IMR-90 (cell line): Measurements from ENCODE around the gene DSE. TPM values are rescaled to one million over a fixed set of nuclear protein-coding genes. Genes with fewer than 3 reads are reported as not detected.

Experiments
- ATAC-seq: fragments of 200-7000 bp; cut with Tn5 transposase; 2 replicates; pipeline ENCODE4 v1.9.1; 2020; ENCODE audit warnings: low read depth, mild to moderate bottlenecking, moderate library complexity
- BruUV-seq: library from RNA; stranded (reverse); fragments of 400-500 nt; replicated peaks from 2 replicates; lab custom pipeline; 2021; lab: Mats Ljungman, UMichigan
- CTCF ChIA-PET: fragments of 300-600 bp; formaldehyde crosslinking; extraction: SDS; loops from one replicate; lab custom pipeline; 2021; ENCODE audit warnings: antibody characterized with exemption; lab: Yijun Ruan, JAX
- POLR2A ChIA-PET: fragments of 300-600 bp; sonication (Branson Sonifier 250); formaldehyde crosslinking; loops from one replicate; lab custom pipeline; 2022; ENCODE audit warnings: antibody characterized with exemption; ENCODE audit not compliant: unreplicated experiment; lab: Charles Lee
- DNase-seq: peaks from one replicate; pipeline ENCODE4 v3.0.0; 2013
- H2AFZ ChIP-seq: replicated peaks from 2 replicates; pipeline ENCODE3; 2013; ENCODE audit warnings: low read length, mild to moderate bottlenecking; ENCODE audit not compliant: poor library complexity
- H2AK5ac ChIP-seq: 2 replicates; pipeline ENCODE4 v1.6.1; 2013; ENCODE audit warnings: low read depth, low read length, inconsistent platforms
- H2AK9ac ChIP-seq: replicated peaks from 2 replicates; pipeline ENCODE3; 2013; ENCODE audit warnings: mild to moderate bottlenecking, low read depth, low read length, moderate library complexity; ENCODE audit not compliant: poor library complexity
- H2BK120ac ChIP-seq: 2 replicates; pipeline ENCODE4 v1.6.1; 2013; ENCODE audit warnings: low read depth, low read length, inconsistent platforms
- H2BK15ac ChIP-seq: 3 replicates; pipeline ENCODE4 v1.6.1; 2013; ENCODE audit warnings: low read depth, low read length, inconsistent platforms
- H2BK20ac ChIP-seq: 2 replicates; pipeline ENCODE4 v1.6.1; 2013; ENCODE audit warnings: low read depth, mild to moderate bottlenecking, inconsistent platforms, low read length, moderate library complexity
- H2BK5ac ChIP-seq: 2 replicates; pipeline ENCODE4 v1.6.1; 2013; ENCODE audit warnings: mild to moderate bottlenecking, low read depth, low read length, inconsistent platforms; ENCODE audit not compliant: poor library complexity, severe bottlenecking
- H3K14ac ChIP-seq: replicated peaks from 2 replicates; pipeline ENCODE4 v1.6.1; 2013; ENCODE audit warnings: low read depth, low read length, inconsistent platforms
- H3K18ac ChIP-seq: 2 replicates; pipeline ENCODE4 v1.6.1; 2013; ENCODE audit warnings: low read depth, low read length, control low read depth
- H3K23ac ChIP-seq: 2 replicates; pipeline ENCODE4 v1.6.1; 2013; ENCODE audit warnings: low read depth, low read length, inconsistent platforms
- H3K27ac ChIP-seq: 2 replicates; pipeline ENCODE4 v1.5.1; 2013; ENCODE audit warnings: mild to moderate bottlenecking, control low read depth, low read length; ENCODE audit not compliant: insufficient read depth
- H3K27me3 ChIP-seq: 2 replicates; pipeline ENCODE4 v1.6.1; 2013; ENCODE audit warnings: low read length; ENCODE audit not compliant: control insufficient read depth, insufficient read depth
- H3K36me3 ChIP-seq: 2 replicates; pipeline ENCODE4 v1.6.1; 2013; ENCODE audit warnings: low read length, mixed read lengths; ENCODE audit not compliant: control insufficient read depth, insufficient read depth
- H3K4ac ChIP-seq: 2 replicates; pipeline ENCODE4 v1.6.1; 2013; ENCODE audit warnings: low read depth, low read length, inconsistent platforms
- H3K4me1 ChIP-seq: 2 replicates; pipeline ENCODE4 v1.6.1; 2013; ENCODE audit warnings: low read length, mixed read lengths; ENCODE audit not compliant: control insufficient read depth, insufficient read depth
- H3K4me2 ChIP-seq: 2 replicates; pipeline ENCODE4 v1.6.1; 2013; ENCODE audit warnings: low read depth, mild to moderate bottlenecking, control low read depth, low read length, moderate library complexity
- H3K4me3 ChIP-seq: 2 replicates; pipeline ENCODE4 v1.5.1; 2013; ENCODE audit warnings: low read depth, mild to moderate bottlenecking, control low read depth, low read length, moderate library complexity; ENCODE audit not compliant: insufficient read depth
- H3K56ac ChIP-seq: 2 replicates; pipeline ENCODE4 v1.6.1; 2013; ENCODE audit warnings: low read length, inconsistent platforms; ENCODE audit not compliant: insufficient read depth; ENCODE audit errors: extremely low read depth
- H3K79me1 ChIP-seq, 2 experiments: 2 replicates each; pipeline ENCODE4 v1.6.1; 2013; ENCODE audit warnings: low read length in 2 of 2, inconsistent platforms in 1 of 2, low read depth in 1 of 2
- H3K9ac ChIP-seq: 2 replicates; pipeline ENCODE4 v1.6.1; 2013; ENCODE audit warnings: low read depth, low read length, control low read depth
- H3K9me1 ChIP-seq: 2 replicates; pipeline ENCODE4 v1.6.1; 2013; ENCODE audit warnings: low read length, inconsistent platforms; ENCODE audit not compliant: insufficient read depth
- H3K9me3 ChIP-seq: 2 replicates; pipeline ENCODE4 v1.6.1; 2013; ENCODE audit warnings: low read length; ENCODE audit not compliant: control insufficient read depth, insufficient read depth
- H4K20me1 ChIP-seq: 2 replicates; pipeline ENCODE4 v1.6.1; 2013; ENCODE audit warnings: low read length, inconsistent platforms; ENCODE audit not compliant: insufficient read depth
- H4K5ac ChIP-seq: 2 replicates; pipeline ENCODE4 v1.6.1; 2013; ENCODE audit warnings: mild to moderate bottlenecking, low read depth, low read length, control low read depth
- H4K8ac ChIP-seq, 2 experiments: 2 replicates each; pipeline ENCODE4 v1.6.1; 2013; ENCODE audit warnings: low read depth in 2 of 2, low read length in 2 of 2, control low read depth in 1 of 2, inconsistent platforms in 1 of 2
- H4K91ac ChIP-seq: 2 replicates; pipeline ENCODE4 v1.6.1; 2013; ENCODE audit warnings: low read depth, low read length, inconsistent platforms; ENCODE audit not compliant: insufficient read depth
- BHLHE40 ChIP-seq: fragments of 150-350 bp; IDR thresholded peaks from 2 replicates; pipeline ENCODE4 v1.6.1; 2016; ENCODE audit warnings: mild to moderate bottlenecking, low read depth, low read length
- CEBPB ChIP-seq: IDR thresholded peaks from 2 replicates; pipeline ENCODE4 v1.6.1; 2012; ENCODE audit warnings: low read depth, low read length, improper control_type of control experiment
- CTCF ChIP-seq: conservative IDR thresholded peaks from 2 replicates; pipeline ENCODE4 v1.5.1; 2012; ENCODE audit warnings: mild to moderate bottlenecking, low read depth, low read length, improper control_type of control experiment
- FOS ChIP-seq: fragments of 150-350 bp; IDR thresholded peaks from 2 replicates; pipeline ENCODE4 v1.6.1; 2016; ENCODE audit warnings: low read depth, low read length
- MAFK ChIP-seq: IDR thresholded peaks from 2 replicates; pipeline ENCODE4 v1.6.1; 2012; ENCODE audit warnings: low read depth, low read length, improper control_type of control experiment
- MAZ ChIP-seq: IDR thresholded peaks from 2 replicates; pipeline ENCODE4 v1.6.1; 2012; ENCODE audit warnings: low read depth, mild to moderate bottlenecking, low read length, improper control_type of control experiment, moderate library complexity, borderline replicate concordance
- NFE2L2 ChIP-seq: fragments of 150-350 bp; IDR thresholded peaks from 2 replicates; pipeline ENCODE4 v1.6.1; 2016; ENCODE audit warnings: low read depth, mild to moderate bottlenecking, low read length
- USF2 ChIP-seq: fragments of 150-350 bp; IDR thresholded peaks from 2 replicates; pipeline ENCODE4 v1.6.1; 2017; ENCODE audit warnings: mild to moderate bottlenecking, antibody characterized with exemption, low read length, low read depth
- WGBS, 2 experiments: methylation state at CpG; one replicate each; pipeline versions ENCODE4 v1.1.5 to v1.1.7; 2013; ENCODE audit warnings: missing lambda C conversion rate in 2 of 2; ENCODE audit not compliant: insufficient read length in 1 of 2; ENCODE audit errors: extremely low coverage in 2 of 2; 5-methylcytosine and 5-hydroxymethylcytosine counted together
- dilution Hi-C: fragments of 300-500 bp; cut with HindIII; formaldehyde crosslinking; loops from one replicate; pipeline ENCODE4 v1.14.3; 2018; ENCODE audit warnings: low sequenced_read_pairs; ENCODE audit not compliant: unreplicated experiment
- in situ Hi-C: fragments of 300-500 bp; cut with MboI; formaldehyde crosslinking; loops from 3 replicates; pipeline ENCODE4 v1.14.3; 2019; ENCODE audit warnings: low sequenced_read_pairs, inconsistent platforms, mixed read lengths
- intact Hi-C: fragments of 100-400 bp; cut with micrococcal nuclease; formaldehyde crosslinking; loops from 2 replicates; pipeline ENCODE4 v1.10.0; 2022
- polyA plus RNA-seq, 3 experiments: library from polyadenylated mRNA; depleted of rRNA; stranded (reverse); fragments of >200 nt; gene quantifications; 2 replicates each; pipeline ENCODE4 v1.2.3, GENCODE V29; 2012; ENCODE audit warnings: low replicate concordance in 1 of 3
- total RNA-seq: library from RNA; depleted of rRNA; stranded (reverse); fragments of >200 nt; gene quantifications from 2 replicates; pipeline ENCODE4 v1.2.3, GENCODE V29; 2012

Gene DSE
- total and polyA plus RNA-seq, 2 of the 4 experiments (the other 2 are of a cell fraction): 48.0 to 154 TPM

- Histone ChIP-seq H2BK15ac (no peak overlapping the region; the same call in 2 of the 3 replicates), H4K20me1 (peaks cover 3% of the 10 kb centered on the region; the same call in 1 of the 2 replicates), H2BK120ac (peak overlapping the region; percentile 94; the same call in 1 of the 2 replicates), H3K27me3 (no peaks in the 10 kb centered on the region), H4K91ac (peak overlapping the region; percentile 90; the same call in 1 of the 2 replicates), H3K56ac (no peak overlapping the region), H3K23ac (no peak overlapping the region), H3K36me3 (no peaks in the 10 kb centered on the region; the same call in 1 of the 2 replicates), H3K27ac (no peak overlapping the region), H4K8ac (no peak overlapping the region; a peak in 1 of 4 replicates), H3K4ac (peak overlapping the region; percentile 95), H4K5ac (no peak overlapping the region), H3K4me3 (no peak overlapping the region), H3K9me3 (no peaks in the 10 kb centered on the region), H2AFZ (no peak overlapping the region), H2BK20ac (peak overlapping the region; percentile 89; the same call in 1 of the 2 replicates), H3K4me1 (peaks cover 9% of the 10 kb centered on the region), H3K18ac (no peak overlapping the region), H3K9me1 (peaks cover 23% of the 10 kb centered on the region), H3K14ac (no peak overlapping the region), H3K9ac (no peak overlapping the region), H3K79me1 (peaks cover 5 to 12% of the 10 kb centered on the region in 2 experiments; a peak in 2 of 4 replicates), H3K4me2 (peak overlapping the region; percentile 71; the same call in 1 of the 2 replicates), H2BK5ac (peak overlapping the region; percentile 92), H2AK5ac (no peak overlapping the region), H2AK9ac (no peak overlapping the region)
- TF ChIP-seq MAZ: no peak
- TF ChIP-seq NFE2L2: peak; percentile 69
- 0 out of 2 replicates have a peak, but pooled peaks have one; percentile 8 for TF ChIP-seq CTCF
- 0 out of 2 replicates have a peak, but pooled peaks have one; percentile 37 for TF ChIP-seq MAFK
- peak; percentile 82 for TF ChIP-seq FOS
- no peak; the same call in none of the 2 replicates for TF ChIP-seq CEBPB
- peak; percentile 46 for TF ChIP-seq BHLHE40
- peak; percentile 57; the same call in 1 of the 2 replicates for TF ChIP-seq USF2
- POLR2A ChIA-PET: no interaction called here
- CTCF ChIA-PET: interaction anchor here (0.6 to 2.8 kb wide), 5 partner anchors 15 to 179 kb away, joined by 3 to 12 read pairs (median 3); partner anchors contain the start of gene CALHM5
- dilution Hi-C loops: no loop called here
- no CpG with 5 or more reads among the region's 2 CpGs for WGBS, 2 experiments
- intact Hi-C loops: loop anchor here (1.0 to 5.0 kb wide), 3 partner anchors 64 to 115 kb away; partner anchors contain the start of genes CALHM5 and DSE
- in situ Hi-C loops: loop anchor here (25.0 kb wide), 1 partner anchor 160 kb away; the partner anchor contains the start of gene TSPYL1
- DNase-seq (peak; percentile 99), ATAC-seq (peak; percentile 90)
- BruUV-seq: no TSS peak
These were observed 76.8 kb downstream of the DSE start for GRCh38 chr6:116447496-116448011.
